Epidermal melanocyte (primary cell): ENCODE data around the gene C2orf76.
A peak's percentile ranks its signal among the peaks of the same experiment; 100 is the strongest.

Source experiments
- DNase-seq: peaks from one replicate; pipeline ENCODE4 v3.0.0; 2011; ENCODE audit warnings: low spot score; ENCODE audit not compliant: insufficient read length

C2orf76 gene

GRCh38 chr2:119264781-119265692, 101.6 kb downstream of the C2orf76 start:
- no peak for DNase-seq

DNA sequence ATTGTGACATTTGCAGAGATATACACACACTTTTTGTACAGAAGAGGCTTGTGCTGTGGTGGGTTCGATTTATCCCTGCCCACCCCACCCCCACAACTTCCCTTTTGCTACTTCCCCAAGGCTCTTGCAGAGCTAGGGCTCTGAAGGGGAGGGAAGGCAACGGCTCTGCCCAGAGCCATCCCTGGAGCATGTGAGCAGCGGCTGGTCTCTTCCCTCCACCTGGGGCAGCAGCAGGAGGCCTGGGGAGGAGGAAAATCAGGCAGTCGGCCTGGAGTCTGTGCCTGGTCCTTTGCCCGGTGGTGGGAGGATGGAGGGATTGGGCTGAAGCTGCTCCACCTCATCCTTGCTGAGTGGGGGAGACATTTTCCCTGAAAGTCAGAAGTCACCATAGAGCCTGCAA, 103.0 kb downstream of the C2orf76 start:
- no peak for DNase-seq

DNA sequence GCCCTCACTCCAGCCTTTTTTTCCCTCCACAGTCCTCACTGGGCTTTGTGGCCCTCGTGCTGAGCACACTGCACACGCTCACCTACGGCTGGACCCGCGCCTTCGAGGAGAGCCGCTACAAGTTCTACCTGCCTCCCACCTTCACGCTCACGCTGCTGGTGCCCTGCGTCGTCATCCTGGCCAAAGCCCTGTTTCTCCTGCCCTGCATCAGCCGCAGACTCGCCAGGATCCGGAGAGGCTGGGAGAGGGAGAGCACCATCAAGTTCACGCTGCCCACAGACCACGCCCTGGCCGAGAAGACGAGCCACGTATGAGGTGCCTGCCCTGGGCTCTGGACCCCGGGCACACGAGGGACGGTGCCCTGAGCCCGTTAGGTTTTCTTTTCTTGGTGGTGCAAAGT, 103.6 kb downstream of the C2orf76 start:
- DNase-seq: no peak

GRCh38 chr2:119261493-119262225, 105.0 kb downstream of the C2orf76 start:
- no peak for DNase-seq

DNA sequence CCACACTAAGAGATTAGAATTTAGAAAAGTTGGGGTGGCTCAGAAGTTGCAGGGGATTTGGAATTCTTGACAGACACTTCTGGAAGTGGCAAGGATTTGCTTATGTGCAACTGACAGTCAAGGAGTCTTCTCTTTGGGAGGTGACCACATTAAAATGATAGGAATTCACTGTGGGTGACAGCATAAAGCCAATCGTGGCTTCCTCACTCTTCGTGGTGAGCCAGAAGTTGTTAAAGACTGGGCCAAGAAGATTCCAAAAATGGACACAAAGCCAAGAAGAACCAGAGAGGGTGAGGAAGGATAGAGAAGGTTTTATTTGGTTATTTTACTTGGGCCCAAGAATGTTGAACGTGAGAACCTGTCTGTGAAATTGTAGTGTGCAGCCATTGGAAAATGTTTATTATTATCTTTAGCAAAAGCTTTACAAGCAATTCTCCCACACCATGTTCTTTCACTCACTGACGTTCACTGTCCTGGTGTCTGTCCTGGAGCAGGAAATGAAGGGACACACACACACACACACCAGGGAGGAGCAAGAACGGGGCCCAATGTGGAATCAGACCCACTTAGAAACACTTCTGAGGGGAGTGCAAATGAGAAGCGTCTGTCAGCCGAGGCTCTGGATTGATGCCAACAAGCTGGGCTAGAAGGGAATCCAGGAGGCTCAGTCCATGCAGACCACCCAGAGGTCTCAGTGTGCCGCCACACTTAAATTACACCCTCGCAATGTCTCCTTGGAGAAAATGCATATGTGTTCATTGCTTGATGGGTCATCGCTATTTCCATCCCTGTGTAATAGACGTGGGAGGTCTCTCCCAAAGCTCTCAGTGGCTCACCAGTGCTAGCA, 105.8 kb downstream of the C2orf76 start:
- no peak for DNase-seq

GRCh38 chr2:119259296-119259860, 107.3 kb downstream of the C2orf76 start:
- DNase-seq: peak; percentile 42

GRCh38 chr2:119257198-119257597, 109.4 kb downstream of the C2orf76 start:
- DNase-seq: no peak

GRCh38 chr2:119256582-119256921, 110.1 kb downstream of the C2orf76 start:
- no peak for DNase-seq

DNA sequence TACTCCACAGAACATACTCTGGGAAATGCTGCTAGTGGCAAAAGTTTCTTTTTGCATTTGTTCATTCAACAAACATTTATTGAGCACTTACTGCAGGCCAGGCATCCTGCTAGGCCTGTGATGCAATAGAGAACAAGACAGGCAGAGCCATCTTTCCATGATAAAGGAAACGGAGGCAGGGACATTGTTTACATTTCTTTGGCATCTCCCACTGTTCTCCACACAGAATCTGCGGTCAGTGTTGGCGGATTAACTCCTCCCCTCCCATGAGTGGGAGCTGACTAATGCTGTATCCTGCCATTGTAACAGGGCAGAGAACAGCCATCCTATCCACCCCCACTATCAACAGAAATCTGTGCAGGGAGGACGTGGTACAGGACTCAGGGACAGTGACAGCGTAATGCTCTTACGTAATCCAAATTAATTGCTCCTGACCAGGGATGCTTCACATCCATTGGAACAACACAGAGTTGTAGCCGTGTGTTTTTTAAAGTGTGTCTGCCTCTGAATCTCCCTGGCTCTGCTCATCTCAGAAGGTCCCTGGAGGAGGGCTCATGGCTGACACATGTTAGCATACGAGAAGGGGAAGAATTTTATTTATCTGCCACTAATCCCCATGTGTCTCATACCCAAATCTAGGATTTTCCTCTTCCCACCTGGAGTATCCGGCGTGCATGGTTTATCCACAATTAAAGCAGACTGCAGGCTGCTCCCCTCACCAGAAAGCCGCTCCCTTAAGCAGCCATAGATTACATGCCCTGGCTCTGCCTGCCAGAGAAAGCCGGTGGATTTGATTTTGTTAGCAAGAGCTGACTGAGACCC, 110.7 kb downstream of the C2orf76 start:
- no peak for DNase-seq

- no peak for DNase-seq
These were observed 112.0 kb downstream of the C2orf76 start for GRCh38 chr2:119254601-119255080.

DNA sequence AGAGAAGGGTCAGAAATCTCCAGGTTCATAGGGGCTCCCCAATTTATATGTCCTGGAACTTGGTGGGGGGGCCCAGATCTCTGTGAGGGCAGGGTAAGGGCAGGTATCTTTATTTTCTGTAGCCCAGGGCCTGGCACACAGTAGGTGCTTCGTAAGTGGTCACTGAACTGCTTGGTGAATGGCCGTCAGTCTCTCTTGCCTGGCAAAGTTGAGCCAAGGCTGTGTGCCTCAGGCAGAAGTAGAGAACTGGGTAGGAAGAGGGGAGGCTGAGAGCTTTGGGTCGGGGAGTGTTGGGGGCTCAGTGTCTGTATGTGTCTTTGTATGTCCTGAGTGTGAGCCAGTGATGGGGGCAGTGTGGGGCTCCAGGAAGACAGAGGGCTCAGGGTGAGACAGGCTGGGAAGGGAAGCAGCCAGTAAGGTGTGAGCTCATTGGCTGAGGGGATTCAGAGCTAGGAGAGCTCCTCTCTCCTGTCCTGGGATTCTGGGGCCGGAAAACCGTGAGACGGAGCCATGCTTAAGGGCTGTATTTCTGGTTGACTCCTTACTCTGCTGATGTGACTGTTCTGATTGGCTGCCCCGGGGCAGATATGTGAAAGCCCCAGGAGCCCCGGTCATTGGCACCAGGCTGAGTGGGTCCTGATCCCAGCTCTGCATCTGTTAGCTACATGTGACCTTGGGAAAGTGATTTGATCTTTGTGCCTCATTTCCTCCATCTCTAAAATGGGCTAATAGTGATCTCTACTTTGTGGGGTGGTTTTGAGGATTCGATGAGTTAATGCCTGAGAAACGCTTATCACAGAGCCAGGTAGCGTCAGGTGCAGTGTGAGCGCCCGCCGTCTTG, 112.7 kb downstream of the C2orf76 start:
- DNase-seq: no peak

- no peak for DNase-seq
These were observed 113.4 kb downstream of the C2orf76 start for GRCh38 chr2:119253114-119253702.
